Breast epithelium (tissue), 3 donors: Measurements from ENCODE around the gene GPR107.

Source experiments
- CTCF ChIP-seq, 3 donors: fragments of 450-650 bp; IDR thresholded peaks; one replicate each; pipeline ENCODE4 v1.5.1; 2016 to 2017; ENCODE audit warnings: antibody characterized with exemption in 3 of 3, mild to moderate bottlenecking in 3 of 3, moderate library complexity in 3 of 3
- POLR2A ChIP-seq: fragments of 450-650 bp; IDR thresholded peaks from one replicate; pipeline ENCODE4 v1.6.1; 2016; ENCODE audit warnings: antibody characterized with exemption, mild to moderate bottlenecking, moderate library complexity
- POLR2AphosphoS5 ChIP-seq, 3 donors: sonication (generic); formaldehyde crosslinking; IDR thresholded peaks; one replicate each; pipeline ENCODE4 v1.6.1; 2017; ENCODE audit warnings: antibody characterized with exemption in 3 of 3

DNA sequence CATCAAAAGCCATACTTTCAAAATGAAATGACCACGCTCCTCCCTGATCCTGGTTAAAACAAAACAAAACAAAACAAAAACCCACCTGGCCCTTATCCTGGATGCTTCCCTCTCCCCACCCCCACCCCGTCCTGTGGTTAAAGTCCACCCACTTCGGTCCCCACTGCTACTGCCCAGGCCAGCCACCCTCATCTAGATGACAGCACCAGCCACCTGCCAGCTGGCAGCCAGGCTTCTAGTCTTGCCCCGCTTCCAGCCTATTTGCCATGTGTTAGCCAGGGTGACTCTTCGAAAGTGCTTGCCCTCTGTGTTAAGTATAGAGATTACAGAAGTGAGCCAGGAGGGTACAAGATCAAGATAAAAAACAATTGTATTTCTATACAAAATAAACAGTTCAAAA is 91.0 kb downstream of the GPR107 start:
- no peak for TF ChIP-seq POLR2A
- no peak for TF ChIP-seq CTCF (IDR thresholded peaks at IDR 0.05)
- no peak for TF ChIP-seq POLR2AphosphoS5 (IDR thresholded peaks at IDR 0.05)
